ENCODE measurements around the gene ATF1. TPM values are rescaled to one million over a fixed set of nuclear protein-coding genes. Genes with fewer than 3 reads are reported as not detected.

Gene ATF1
- 10 to 100 TPM; 33.6 to 37.7 (median 34.4) TPM for total RNA-seq (2021; fragmentation: NEBNext Ultra II Directional; extraction: Animal tissue kit (Norgen Biotek cat#: 25700))
- long read RNA-seq, transcript ATF1-201 (7 exons, 2,181 nt), result major isoform, 12 of 17 reads
- long read RNA-seq, partial matches to known transcripts, result 2 of 17 reads
- long read RNA-seq, other reads (novel, unspliced or antisense), result 3 of 17 reads

- TF ChIP-seq CTCF (IDR thresholded peaks at IDR 0.05), result no peak
- H3K27me3 Mint-ChIP-seq (ENCODE audit: insufficient read depth), result no peaks in the 10 kb centered on the region
- peak within 1 kb of the TSS; percentile 97 for H3K27ac Mint-ChIP-seq
- H3K4me3 Mint-ChIP-seq, result peak within 1 kb of the TSS; percentile 90
- H3K9me3 Mint-ChIP-seq, result no peaks in the 10 kb centered on the region
- H3K36me3 Mint-ChIP-seq (ENCODE audit: low read depth), result peaks cover 16% of the 10 kb centered on the region
- peaks cover 32% of the 10 kb centered on the region for H3K4me1 Mint-ChIP-seq (ENCODE audit: low read depth)
- peak; percentile 87 for DNase-seq
These were observed at the start of gene ATF1 for GRCh38 chr12:50763639-50764285. Gene ATF1 (plus strand): TSS chr12:50764101. CDS start chr12:50780146, 16,045 bp downstream.

GRCh38 chr12:50715174-50715573 is 48.7 kb upstream of the ATF1 start:
- peaks cover 10% of the 10 kb centered on the region; the same call in 1 of the 2 replicates for H3K36me3 Mint-ChIP-seq (ENCODE audit: low read depth)
- H3K27ac Mint-ChIP-seq, result no peak overlapping the region; the same call in 1 of the 2 replicates
- no peak for DNase-seq
- H3K4me1 Mint-ChIP-seq (ENCODE audit: low read depth), result peaks cover 11% of the 10 kb centered on the region; the same call in 1 of the 2 replicates
- no peak for TF ChIP-seq CTCF (IDR thresholded peaks at IDR 0.05)
- H3K9me3 Mint-ChIP-seq, result no peaks in the 10 kb centered on the region
- no peaks in the 10 kb centered on the region for H3K27me3 Mint-ChIP-seq (ENCODE audit: insufficient read depth)
- no peak overlapping the region for H3K4me3 Mint-ChIP-seq

- peaks cover 17% of the 10 kb centered on the region for H3K36me3 Mint-ChIP-seq (ENCODE audit: low read depth)
- no peak for DNase-seq
- H3K4me1 Mint-ChIP-seq (ENCODE audit: low read depth), result 0 out of 2 replicates have a peak, but pooled peaks cover 9% of the 10 kb centered on the region
- H3K4me3 Mint-ChIP-seq, result no peak overlapping the region
- no peak for TF ChIP-seq CTCF (IDR thresholded peaks at IDR 0.05)
- no peaks in the 10 kb centered on the region; the same call in 1 of the 2 replicates for H3K27me3 Mint-ChIP-seq (ENCODE audit: insufficient read depth)
- H3K27ac Mint-ChIP-seq, result no peak overlapping the region
- H3K9me3 Mint-ChIP-seq, result no peaks in the 10 kb centered on the region
These were observed 45.1 kb upstream of the ATF1 start for GRCh38 chr12:50718760-50719159.

- TF ChIP-seq CTCF (IDR thresholded peaks at IDR 0.05), result no peak
- Mint-ChIP-seq H3K36me3 (ENCODE audit: low read depth) (peaks cover 19% of the 10 kb centered on the region), H3K4me1 (ENCODE audit: low read depth) (0 out of 2 replicates have a peak, but pooled peaks cover 7% of the 10 kb centered on the region), H3K9me3 (no peaks in the 10 kb centered on the region), H3K4me3 (no peak overlapping the region), H3K27me3 (ENCODE audit: insufficient read depth) (no peaks in the 10 kb centered on the region; the same call in 1 of the 2 replicates), H3K27ac (no peak overlapping the region)
- DNase-seq, result peak; percentile 28
These were observed 43.8 kb upstream of the ATF1 start for GRCh38 chr12:50720085-50720484.

- TF ChIP-seq CTCF (IDR thresholded peaks at IDR 0.05), result no peak
- Mint-ChIP-seq H3K4me3 (no peak overlapping the region), H3K27ac (no peak overlapping the region), H3K4me1 (ENCODE audit: low read depth) (peaks cover 5% of the 10 kb centered on the region; the same call in 1 of the 2 replicates), H3K27me3 (ENCODE audit: insufficient read depth) (no peaks in the 10 kb centered on the region; the same call in 1 of the 2 replicates), H3K36me3 (ENCODE audit: low read depth) (peaks cover 21% of the 10 kb centered on the region), H3K9me3 (no peaks in the 10 kb centered on the region)
- DNase-seq, result no peak
These were observed 43.4 kb upstream of the ATF1 start for GRCh38 chr12:50720501-50720900.
